Activated T-cell treated with anti-CD3 and anti-CD28 coated beads, Interleukin-2, amount 50 U/mL, for 24 hours (primary cell): ENCODE measurements around the gene LRRC36.
A peak's percentile ranks its signal among the peaks of the same experiment; 100 is the strongest.

Source experiments
- DNase-seq: peaks from one replicate; pipeline ENCODE4 v3.0.0-alpha.2; 2020
- H3K27ac Mint-ChIP-seq: 2 replicates; pipeline ENCODE4 v1.8.0; 2020; ENCODE audit warnings: mild to moderate bottlenecking, mixed read lengths
- H3K27me3 Mint-ChIP-seq: 2 replicates; pipeline ENCODE4 v1.8.0; 2020; ENCODE audit warnings: mixed read lengths
- H3K36me3 Mint-ChIP-seq: 2 replicates; pipeline ENCODE4 v1.8.0; 2020; ENCODE audit warnings: low read depth, mixed read lengths
- H3K4me1 Mint-ChIP-seq: 2 replicates; pipeline ENCODE4 v1.8.0; 2020; ENCODE audit warnings: low read depth, mixed read lengths
- H3K4me3 Mint-ChIP-seq: 2 replicates; pipeline ENCODE4 v1.8.0; 2020; ENCODE audit warnings: mild to moderate bottlenecking, moderate library complexity, mixed read lengths
- H3K9me3 Mint-ChIP-seq: 2 replicates; pipeline ENCODE4 v1.8.0; 2020; ENCODE audit warnings: mixed read lengths

The LRRC36 gene

DNA sequence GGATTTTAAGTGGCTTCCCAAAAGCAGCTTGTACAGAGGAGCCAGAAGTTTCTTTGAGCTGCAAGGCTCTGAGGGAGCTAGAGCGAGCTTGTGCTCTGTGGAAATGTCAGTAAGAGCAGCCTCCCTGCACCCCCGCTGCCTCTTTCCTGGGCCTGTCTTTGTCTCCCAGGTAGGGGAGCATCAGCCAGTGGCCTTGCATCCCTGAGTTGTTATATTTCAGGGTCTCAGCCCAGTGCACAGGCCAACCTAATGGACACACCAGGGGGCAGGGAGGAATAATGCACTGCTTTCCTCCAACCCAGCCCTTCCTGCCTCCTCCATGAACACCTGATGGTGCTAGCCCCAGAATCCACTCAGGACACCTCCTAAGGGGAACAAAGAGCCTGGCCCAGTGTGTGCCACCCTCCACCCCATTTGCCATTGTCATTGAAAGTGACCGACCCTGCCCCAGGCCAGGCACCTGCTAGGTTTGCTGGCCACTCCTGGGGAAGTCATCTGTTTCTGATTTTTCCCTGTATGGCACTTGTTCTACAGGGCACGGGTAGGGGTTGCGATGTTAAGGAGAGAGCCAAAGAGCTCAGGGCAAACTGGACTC lies 60.3 kb downstream of the LRRC36 start:
- Mint-ChIP-seq H3K4me3 (no peak overlapping the region), H3K9me3 (no peaks in the 10 kb centered on the region), H3K36me3 (no peaks in the 10 kb centered on the region), H3K4me1 (peaks cover 12% of the 10 kb centered on the region), H3K27ac (no peak overlapping the region), H3K27me3 (peaks cover 1% of the 10 kb centered on the region)
- DNase-seq: no peak

DNA sequence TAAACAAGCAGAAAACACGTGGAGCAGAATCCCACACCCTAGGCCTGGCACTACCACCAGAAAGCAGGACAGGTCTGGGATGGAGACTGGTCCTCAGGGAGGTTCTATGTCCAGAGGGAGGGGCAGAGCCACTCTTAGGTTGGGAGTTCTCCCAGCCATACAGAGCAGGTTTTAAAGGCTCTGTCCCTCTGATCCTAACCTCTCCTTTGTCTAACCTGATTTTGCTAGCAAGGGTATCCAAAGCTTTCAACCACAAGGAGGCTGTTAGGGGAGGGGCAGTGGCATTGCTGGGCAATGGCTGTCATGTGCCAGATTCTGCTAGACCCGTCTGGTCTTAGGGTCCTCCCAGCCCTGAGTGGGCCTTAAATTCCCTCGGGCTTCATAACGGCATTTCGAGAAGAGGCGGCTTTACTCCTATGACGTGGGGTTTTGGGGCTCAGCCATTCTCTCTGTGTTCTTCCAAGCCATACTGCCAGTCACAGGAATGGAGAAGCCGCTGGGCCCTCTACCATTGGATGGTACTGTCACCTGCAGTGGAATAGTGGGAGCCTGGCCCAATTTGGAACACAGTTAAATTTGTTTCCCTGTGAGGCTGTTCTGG lies 61.0 kb downstream of the LRRC36 start:
- no peak overlapping the region for H3K4me3 Mint-ChIP-seq
- DNase-seq: no peak
- no peaks in the 10 kb centered on the region for H3K36me3 Mint-ChIP-seq
- no peaks in the 10 kb centered on the region for H3K9me3 Mint-ChIP-seq
- H3K4me1 Mint-ChIP-seq: peaks cover 12% of the 10 kb centered on the region
- peaks cover 7% of the 10 kb centered on the region for H3K27me3 Mint-ChIP-seq
- H3K27ac Mint-ChIP-seq: no peak overlapping the region

DNA sequence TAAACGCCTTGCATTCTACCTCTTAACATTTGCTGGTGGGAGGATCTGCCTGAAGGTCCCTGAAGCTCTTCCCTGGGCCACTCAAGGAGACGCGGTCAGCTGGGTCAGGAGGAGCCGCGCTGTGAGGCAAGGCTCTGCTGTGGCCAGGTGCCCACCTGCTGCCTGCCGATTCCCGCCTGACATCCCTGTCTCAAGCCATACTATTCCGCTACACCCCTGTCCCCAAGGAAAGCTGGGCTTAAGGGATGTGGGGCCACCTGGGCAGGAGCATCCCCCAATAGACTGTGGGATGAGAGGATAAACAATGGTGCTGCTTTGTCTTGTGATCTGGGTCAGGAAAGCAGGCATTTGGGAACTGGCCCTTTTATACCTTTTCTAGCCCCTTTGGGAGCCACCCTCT lies 61.6 kb downstream of the LRRC36 start:
- peaks cover 12% of the 10 kb centered on the region for H3K27me3 Mint-ChIP-seq
- H3K4me1 Mint-ChIP-seq: peaks cover 12% of the 10 kb centered on the region
- DNase-seq: no peak
- no peak overlapping the region for H3K4me3 Mint-ChIP-seq
- no peak overlapping the region for H3K27ac Mint-ChIP-seq
- no peaks in the 10 kb centered on the region for H3K9me3 Mint-ChIP-seq
- no peaks in the 10 kb centered on the region for H3K36me3 Mint-ChIP-seq

DNA sequence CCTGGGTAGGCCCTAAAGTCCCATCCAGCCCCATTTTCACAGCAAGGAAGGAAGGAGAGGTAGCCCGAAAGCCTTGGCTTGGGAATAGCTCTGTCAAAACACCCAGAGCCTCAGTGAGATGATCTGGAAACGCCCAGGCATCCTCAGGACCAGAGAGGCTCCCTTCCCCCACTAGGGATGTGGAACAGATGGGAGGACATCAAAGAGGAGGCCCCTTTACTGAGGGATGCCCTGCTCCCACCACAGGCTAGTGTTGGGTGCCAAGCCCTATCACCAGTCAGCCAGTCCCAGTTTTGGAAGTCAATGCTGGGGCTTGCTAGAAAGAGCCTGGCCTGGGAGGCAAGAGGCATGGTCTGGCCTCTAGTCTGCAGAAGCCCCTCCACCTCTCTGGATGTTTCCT lies 62.0 kb downstream of the LRRC36 start:
- Mint-ChIP-seq H3K36me3 (no peaks in the 10 kb centered on the region), H3K27ac (no peak overlapping the region), H3K27me3 (peaks cover 13% of the 10 kb centered on the region), H3K4me3 (no peak overlapping the region), H3K4me1 (peaks cover 14% of the 10 kb centered on the region), H3K9me3 (no peaks in the 10 kb centered on the region)
- DNase-seq: no peak

DNA sequence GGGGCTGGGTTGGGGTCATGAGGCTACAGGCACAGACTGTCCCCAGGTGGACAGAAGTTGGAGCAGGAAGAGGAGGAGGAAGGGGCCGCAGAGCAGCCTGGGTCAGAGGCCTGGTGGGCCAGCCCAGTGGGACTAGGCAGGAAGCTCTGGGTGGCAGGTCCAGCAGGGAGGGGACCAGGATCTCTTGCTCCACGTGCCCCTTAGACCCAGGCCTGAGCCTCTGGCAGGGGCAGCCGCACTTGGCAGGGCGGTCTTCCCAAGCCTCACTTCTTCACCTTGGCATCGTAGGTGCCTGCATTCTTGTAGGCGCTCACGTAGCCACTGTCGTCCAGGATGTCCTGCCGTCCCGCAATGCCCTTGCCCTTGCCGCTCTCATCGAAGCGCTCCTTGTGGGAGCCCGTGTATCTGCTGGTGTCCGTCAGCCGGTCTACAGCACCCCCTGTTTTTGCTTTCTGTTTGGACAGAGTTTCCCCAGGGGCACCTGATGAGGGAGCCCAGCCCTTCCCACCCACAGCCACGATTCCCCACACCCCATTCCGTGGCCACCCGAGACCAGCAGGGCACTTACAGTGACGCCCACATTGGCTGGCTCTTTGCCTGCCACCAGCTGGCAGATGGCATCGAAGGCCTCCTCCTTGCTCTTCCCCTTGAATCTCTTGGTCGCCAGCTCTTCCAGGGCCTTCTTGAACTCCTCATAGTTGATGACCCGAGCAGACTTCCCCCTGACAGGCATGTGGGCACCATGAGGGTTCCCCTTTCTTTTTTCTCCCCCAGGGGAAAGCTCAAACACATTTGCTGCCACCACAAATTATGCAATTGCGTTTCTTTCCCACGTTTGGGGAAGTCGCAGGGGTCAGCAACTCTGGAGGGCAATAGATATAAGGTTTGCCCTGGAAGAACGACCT lies 63.5 kb downstream of the LRRC36 start:
- no peaks in the 10 kb centered on the region for H3K36me3 Mint-ChIP-seq
- H3K4me3 Mint-ChIP-seq: no peak overlapping the region
- no peaks in the 10 kb centered on the region for H3K9me3 Mint-ChIP-seq
- peaks cover 26% of the 10 kb centered on the region for H3K27me3 Mint-ChIP-seq
- DNase-seq: no peak
- no peak overlapping the region for H3K27ac Mint-ChIP-seq
- H3K4me1 Mint-ChIP-seq: peaks cover 16% of the 10 kb centered on the region

DNA sequence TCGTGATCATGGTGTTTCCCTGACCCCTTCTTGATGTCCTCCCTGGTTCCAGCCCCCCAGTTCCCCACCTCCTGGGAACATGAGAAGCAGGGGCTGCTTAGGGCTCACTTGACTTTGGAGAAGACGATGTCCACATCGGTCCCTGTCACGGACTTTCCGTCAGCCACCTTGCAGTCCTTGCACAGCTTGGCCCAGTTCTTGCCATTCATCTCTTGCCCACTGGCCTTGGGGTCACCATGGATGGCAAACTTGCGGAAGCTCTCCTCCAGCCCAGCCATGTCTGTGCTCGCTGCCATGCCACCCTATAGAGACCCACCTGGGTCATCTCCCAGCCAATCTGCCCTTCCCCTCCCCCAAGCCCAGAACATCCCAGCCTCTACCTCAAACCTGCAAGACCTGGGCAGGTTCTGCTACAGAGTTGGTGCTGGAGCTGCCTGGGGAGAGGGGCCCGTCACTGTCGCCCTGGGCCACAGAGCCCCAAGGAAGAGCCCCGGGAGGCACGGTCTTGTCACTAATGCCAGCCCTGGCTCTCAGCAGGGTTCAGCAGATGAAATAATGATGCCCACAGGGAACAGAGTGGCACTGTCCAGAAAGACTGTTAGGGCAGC lies 64.3 kb downstream of the LRRC36 start:
- Mint-ChIP-seq H3K9me3 (no peaks in the 10 kb centered on the region), H3K27me3 (peaks cover 34% of the 10 kb centered on the region)
- no peak for DNase-seq

DNA sequence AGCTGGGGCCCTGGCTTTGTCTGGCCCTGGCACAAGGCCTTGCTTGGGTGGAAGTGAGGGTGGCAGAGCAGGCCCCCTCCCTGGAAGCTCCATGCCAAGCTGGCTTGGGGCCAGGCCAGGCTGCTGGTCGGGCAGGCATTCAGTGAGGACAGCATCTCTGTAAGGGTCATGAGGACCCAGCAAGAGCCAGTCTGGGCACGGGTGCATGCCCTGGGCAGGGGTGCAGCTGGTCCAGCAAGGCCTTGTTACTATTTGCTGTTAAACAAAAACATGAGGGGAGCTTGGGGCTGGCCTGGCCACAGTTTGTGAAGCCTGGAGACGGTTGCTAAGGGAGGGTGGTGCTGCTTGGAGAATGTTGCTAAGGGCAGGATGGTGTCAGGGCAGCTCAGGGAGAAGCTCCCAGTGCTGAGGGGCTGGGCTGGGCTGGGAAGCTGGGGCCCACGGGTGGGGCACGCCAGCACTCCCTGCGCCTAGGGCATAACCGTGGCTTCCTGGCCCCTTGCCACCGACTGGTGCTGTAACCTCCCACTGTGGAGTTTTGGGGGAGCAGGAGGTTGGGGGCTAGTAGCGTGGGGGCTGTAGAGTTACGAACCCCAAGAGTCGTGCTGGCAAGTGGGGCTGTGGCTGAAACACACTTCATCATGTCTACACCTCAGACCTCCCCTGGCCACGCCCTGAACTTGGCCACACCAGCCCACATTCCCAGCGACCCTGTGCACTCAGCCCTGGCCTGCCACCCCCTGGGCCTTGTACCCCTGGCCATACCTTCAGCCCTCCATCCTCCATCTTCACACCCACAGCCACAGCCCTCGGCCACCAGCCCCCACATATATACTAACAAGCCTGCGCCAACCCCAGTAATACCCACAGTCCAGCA lies 65.0 kb downstream of the LRRC36 start:
- peaks cover 36% of the 10 kb centered on the region for H3K27me3 Mint-ChIP-seq
- H3K9me3 Mint-ChIP-seq: no peaks in the 10 kb centered on the region
- no peaks in the 10 kb centered on the region for H3K36me3 Mint-ChIP-seq
- peaks cover 9% of the 10 kb centered on the region for H3K4me1 Mint-ChIP-seq
- no peak overlapping the region for H3K27ac Mint-ChIP-seq
- peak; percentile 25 for DNase-seq
- H3K4me3 Mint-ChIP-seq: no peak overlapping the region

More for the DNA sequence above, 64.3 kb downstream of the LRRC36 start:
- Mint-ChIP-seq H3K36me3 (no peaks in the 10 kb centered on the region), H3K27ac (no peak overlapping the region), H3K4me3 (no peak overlapping the region), H3K4me1 (peaks cover 9% of the 10 kb centered on the region)

DNA sequence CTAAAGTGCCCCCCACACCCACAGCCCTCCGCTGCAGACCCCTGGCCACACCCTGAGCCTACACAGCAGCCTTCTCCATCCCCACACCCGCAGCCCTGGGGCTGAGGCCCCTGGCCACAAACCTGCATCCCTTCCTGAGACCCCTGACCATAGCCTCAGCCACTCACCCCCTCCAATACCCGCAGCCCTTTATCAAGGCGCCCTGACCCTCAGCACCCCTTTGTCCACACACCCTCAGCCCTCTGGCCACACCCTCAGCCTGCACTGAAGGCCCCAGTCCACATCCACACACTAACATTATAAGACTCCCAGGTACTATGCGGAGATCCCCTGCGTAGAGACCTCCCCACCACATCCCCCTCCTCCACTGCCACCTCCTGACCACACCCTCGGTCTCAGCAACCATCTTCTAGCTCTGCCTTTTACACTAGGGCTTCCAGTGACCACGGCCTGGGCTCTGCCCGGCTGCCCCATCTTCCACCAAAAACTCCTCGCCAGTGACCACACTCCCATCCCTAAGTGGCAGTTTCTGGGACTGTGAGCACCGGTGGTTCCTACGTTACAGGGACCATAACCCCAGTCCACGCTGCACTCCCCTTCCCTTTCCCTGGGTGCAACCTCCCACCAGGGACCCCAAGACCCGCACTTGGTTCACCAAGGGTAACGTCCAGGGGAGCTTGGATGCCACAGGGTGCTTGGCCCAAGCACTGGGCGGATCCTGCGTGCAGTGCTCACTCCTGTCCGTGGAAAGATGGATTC lies 65.9 kb downstream of the LRRC36 start:
- Mint-ChIP-seq H3K27me3 (peaks cover 41% of the 10 kb centered on the region), H3K4me1 (peaks cover 9% of the 10 kb centered on the region), H3K27ac (no peak overlapping the region), H3K9me3 (no peaks in the 10 kb centered on the region), H3K36me3 (no peaks in the 10 kb centered on the region), H3K4me3 (no peak overlapping the region)
- DNase-seq: peak; percentile 23

DNA sequence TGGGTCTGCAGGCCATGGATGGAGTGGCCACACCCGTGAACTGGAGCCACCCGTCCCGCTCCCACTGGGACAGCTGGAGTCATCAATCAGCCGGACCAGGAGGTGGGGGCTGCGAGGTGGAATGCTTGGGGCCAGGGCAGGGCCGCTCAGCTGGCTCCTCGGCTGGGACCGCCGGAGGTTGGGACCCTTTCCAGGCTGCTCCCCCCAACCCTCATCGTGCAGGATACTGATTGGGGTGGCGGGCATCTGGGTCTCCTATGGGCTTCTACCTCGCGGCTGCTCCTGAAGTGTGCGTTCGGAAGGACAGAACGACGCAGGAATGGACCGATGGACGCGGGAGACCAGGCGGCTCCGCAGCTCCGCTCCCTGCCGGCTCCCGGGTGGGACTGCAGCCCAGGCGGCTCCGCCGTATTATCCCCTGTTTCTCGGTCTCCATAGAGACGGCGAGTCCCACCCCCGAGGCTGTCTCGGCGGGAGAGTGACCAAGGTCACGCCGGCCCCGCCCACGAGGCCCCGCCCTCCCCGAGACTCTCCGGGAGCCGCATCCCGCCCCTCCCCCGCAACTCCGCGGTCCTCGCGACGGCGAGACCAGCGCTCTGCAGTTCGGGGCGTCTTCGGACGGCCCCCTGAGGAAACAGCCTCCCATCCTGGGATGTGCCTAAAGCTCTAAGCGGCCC lies 66.6 kb downstream of the LRRC36 start, which contains the start of gene TPPP3:
Gene TPPP3, minus strand, starts transcription at position 388 of the 677 bp plus-strand sequence. CDS start 2,387 bp downstream, outside the sequence.
- H3K4me3 Mint-ChIP-seq: peak within 1 kb of the TSS; percentile 10
- H3K27ac Mint-ChIP-seq: no peak within 1 kb of the TSS
- no peaks in the 10 kb centered on the region for H3K9me3 Mint-ChIP-seq
- H3K27me3 Mint-ChIP-seq: peaks cover 43% of the 10 kb centered on the region
- peaks cover 9% of the 10 kb centered on the region for H3K4me1 Mint-ChIP-seq
- H3K36me3 Mint-ChIP-seq: no peaks in the 10 kb centered on the region
- peak; percentile 54 for DNase-seq

DNA sequence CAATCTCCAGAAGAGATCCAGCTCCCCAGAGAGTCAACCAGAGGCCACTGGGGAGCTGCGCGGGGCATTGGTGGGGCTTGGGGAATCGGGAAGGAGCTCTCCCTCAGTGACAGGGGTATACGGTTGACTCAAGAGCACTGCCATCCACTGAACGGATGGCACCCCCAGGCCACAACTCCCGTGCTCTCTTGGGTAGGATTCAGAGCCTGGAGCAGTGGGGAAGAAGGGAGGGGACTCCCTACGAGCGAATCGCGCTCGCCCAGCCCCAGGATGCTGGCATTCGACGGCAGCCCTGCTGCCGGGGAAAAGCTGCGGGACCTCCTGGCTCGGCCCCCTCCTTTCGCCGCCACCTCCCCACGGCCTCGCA lies 67.2 kb downstream of the LRRC36 start:
- no peak overlapping the region for H3K27ac Mint-ChIP-seq

DNA sequence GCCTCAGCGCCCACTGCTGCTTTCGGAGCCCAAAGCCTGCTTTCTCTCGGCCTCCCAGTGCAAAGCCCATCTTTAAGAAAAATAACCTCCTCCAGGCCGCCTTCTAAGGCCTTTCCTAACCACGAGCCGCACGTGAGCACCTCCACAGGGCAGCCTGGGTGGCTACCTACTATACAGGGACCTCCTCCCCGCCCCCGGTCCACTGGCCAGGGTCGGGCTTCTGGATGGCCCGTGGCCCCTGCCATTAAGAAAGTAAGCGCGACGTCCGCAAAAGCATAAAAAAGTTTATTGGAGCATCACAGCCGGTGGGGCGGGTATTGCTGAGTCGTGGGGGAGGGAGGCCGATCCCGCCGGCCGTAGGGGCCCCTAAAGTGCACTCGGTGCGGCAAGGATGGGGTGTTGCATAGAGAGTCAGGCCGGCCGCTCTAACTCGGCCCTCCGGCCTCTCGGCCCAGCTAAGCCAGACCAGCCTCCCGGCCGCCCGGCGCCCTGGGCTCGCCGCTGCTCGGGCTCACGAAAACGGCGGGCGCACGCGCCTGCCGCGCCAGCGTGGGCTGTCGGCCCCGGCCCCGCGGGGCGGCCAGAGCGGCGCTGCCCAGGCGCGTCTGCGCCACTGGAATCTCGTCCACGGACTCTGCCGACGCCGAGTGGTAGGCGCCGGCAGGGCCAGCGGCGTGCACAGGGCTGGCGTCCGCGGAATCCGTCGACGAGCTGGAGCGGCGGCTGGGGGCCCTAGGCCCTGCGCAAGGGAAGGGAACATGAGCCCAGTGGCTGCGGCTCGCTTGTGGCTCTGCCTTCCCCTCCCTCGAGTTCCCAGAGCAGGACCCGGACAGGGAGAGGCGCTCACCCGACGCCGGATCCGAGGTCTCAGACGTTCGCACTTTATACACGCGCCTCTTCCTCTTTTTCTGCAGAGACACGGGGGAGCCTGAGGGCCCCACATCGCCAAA lies 67.8 kb downstream of the LRRC36 start:
- Mint-ChIP-seq H3K36me3 (no peaks in the 10 kb centered on the region), H3K4me3 (peak overlapping the region; percentile 10), H3K4me1 (peaks cover 9% of the 10 kb centered on the region), H3K27me3 (peaks cover 45% of the 10 kb centered on the region), H3K27ac (no peak overlapping the region), H3K9me3 (no peaks in the 10 kb centered on the region)
- no peak for DNase-seq

More for the DNA sequence above, 67.2 kb downstream of the LRRC36 start:
- Mint-ChIP-seq H3K36me3 (no peaks in the 10 kb centered on the region), H3K4me1 (peaks cover 9% of the 10 kb centered on the region), H3K4me3 (peak overlapping the region; percentile 10), H3K9me3 (no peaks in the 10 kb centered on the region), H3K27me3 (peaks cover 45% of the 10 kb centered on the region)
- DNase-seq: no peak

DNA sequence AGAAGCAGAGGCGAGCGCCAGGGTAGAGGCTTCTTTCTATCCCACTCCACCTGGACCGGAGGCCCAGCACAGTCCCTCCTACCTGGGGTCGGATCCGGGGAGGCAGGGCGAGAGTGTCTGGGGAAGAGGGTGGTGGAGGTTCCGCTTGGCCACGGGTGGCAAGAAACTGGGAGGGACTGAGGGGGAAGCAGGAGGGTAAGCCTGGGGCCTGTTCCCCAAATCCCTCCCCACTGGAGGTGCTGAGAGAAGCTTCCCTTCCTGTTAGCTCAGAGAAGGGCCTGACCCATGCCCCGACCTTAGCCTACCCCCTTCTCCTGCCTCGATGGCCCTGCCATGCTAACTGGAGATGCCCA lies 68.5 kb downstream of the LRRC36 start:
- H3K27ac Mint-ChIP-seq: no peak overlapping the region
- H3K4me3 Mint-ChIP-seq: no peak overlapping the region
- peaks cover 9% of the 10 kb centered on the region for H3K4me1 Mint-ChIP-seq
- H3K36me3 Mint-ChIP-seq: no peaks in the 10 kb centered on the region
- peaks cover 45% of the 10 kb centered on the region for H3K27me3 Mint-ChIP-seq
- H3K9me3 Mint-ChIP-seq: no peaks in the 10 kb centered on the region
- DNase-seq: no peak
